Neural progenitor cell (in vitro differentiated cells): ENCODE data around the gene TAX1BP3.

Experiments
- CTCF ChIP-seq: fragments of 200-600 bp; sonication (generic); IDR thresholded peaks from 2 replicates; pipeline ENCODE4 v1.5.1; 2017; ENCODE audit warnings: antibody characterized with exemption, mild to moderate bottlenecking
- EZH2phosphoT487 ChIP-seq: fragments of 200-600 bp; sonication (generic); IDR thresholded peaks from 2 replicates; pipeline ENCODE4 v1.6.1; 2017; ENCODE audit warnings: antibody characterized with exemption

GRCh38 chr17:3656353-3656752, 12.0 kb downstream of the TAX1BP3 start:
- TF ChIP-seq CTCF (no peak), EZH2phosphoT487 (no peak)
